KBM-7 (cell line): Measurements from ENCODE around the gene ISX.
"Not testable (repeated sequence)": the region's sequence is repeated elsewhere in the genome, so short reads cannot be mapped to it uniquely, and the experiment has no call there.

Experiments
- DNase-seq: peaks from one replicate; pipeline ENCODE4 v3.0.0-alpha.2; 2015
- in situ Hi-C: fragments of 300-500 bp; cut with MboI; formaldehyde crosslinking; loops from 2 replicates; pipeline ENCODE4 v1.14.3; 2020; ENCODE audit warnings: low sequenced_read_pairs, low pct_unique_long_range_greater_than_20kb, mixed read lengths

The ISX gene

DNA sequence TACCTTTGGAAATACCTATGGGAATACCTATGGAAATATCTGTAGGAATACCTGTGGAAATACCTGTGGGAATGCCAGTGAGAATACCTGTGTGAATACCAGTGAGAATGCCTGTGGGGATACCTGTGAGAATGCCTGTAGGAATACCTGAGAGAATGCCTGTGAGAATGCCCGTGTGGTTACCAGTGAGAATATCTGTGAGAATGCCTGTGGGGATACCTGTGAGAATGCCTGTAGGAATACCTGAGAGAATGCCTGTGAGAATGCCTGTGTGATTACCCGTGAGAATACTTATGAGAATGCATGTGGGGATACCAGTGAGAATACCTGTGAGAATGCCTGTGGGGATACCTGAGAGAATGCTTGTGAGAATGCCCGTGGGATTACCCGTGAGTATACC, 15.9 kb upstream of the ISX start:
- DNase-seq, in situ Hi-C loops: not testable (repeated sequence)

DNA sequence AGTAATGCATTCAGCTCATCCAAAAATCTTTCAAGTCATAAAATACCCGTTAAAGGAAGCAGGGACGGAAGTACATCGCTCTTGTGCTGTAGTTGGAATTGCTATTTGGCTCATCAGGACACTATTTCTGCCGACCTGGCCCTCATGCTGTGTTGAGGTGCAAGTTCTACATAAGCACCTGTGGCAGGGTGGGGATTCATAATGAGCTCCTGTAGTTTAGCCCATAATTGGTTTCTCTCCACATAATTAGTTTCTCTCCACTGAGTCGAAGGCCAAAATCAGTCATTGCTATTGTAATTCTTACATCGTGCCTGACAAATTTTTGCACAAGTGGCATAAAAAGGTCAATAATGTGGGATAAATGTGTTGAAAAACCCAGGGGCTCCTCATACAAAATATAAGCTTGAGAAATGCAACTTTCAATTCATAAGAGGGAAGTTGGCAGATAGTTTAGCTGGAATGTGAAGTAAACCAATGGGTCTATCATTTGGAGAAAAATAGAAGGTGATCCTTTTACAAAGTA, 14.9 kb upstream of the ISX start:
- no peak for DNase-seq
- in situ Hi-C loops: no loop called here

GRCh38 chr22:35051791-35052190, 14.2 kb upstream of the ISX start:
- no peak for DNase-seq
- in situ Hi-C loops: no loop called here

DNA sequence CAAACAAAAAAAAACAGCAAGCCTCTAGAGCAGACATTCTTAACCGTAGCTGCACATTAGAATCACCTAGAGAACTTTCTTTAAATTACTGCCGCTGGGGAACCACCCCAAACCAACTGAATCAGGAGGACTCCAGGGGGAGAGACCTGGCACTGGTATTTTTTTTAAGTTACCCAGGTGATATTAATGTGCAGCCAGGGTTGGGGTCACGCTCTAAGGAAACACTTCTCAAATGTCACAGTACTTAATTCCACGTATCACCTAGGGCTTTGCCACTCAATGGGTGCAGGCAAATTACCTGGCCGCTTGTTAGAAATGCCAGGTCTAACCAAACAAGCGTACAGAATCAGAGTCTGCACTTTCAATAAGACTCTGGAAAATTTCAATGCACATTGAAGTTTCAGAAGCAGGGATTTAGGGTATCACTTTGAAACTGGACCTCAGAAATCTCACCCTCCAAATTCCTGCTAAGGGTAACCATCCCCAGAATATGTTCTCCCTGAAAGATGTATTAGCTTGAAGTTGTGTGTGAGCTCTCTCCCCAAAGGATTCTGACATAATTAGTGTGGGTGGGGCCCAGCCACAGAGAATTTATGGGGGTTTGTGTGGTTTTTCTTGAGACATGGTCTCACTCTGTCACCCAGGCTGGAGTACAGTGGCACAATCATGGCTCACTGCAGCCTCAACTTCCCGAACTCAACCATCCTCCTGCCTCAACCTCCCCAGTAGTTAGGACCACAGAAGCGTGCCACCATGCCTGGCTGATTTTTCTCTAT, 12.7 kb upstream of the ISX start:
- DNase-seq: no peak
- in situ Hi-C loops: no loop called here

DNA sequence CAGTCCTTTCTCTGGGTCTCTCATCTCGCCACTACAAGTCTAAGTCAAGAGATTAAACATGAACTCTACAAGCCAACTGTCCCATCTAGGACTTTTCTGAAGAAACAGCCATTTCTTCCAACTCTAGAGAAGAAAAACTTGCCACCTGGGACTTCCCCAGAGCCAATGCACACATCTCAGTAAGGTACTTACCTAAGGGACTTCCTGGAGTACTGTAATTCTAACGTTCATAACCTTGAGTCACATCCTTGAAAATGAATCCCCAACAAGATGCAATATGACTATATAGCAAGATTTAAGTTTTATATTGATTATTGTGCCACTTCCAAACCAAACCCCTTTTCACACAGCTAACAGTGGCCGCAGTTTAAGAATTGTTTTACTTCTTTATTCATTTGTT, 11.9 kb upstream of the ISX start:
- in situ Hi-C loops: no loop called here
- DNase-seq: no peak

GRCh38 chr22:35056486-35056885, 9.5 kb upstream of the ISX start:
- DNase-seq: no peak
- in situ Hi-C loops: no loop called here

DNA sequence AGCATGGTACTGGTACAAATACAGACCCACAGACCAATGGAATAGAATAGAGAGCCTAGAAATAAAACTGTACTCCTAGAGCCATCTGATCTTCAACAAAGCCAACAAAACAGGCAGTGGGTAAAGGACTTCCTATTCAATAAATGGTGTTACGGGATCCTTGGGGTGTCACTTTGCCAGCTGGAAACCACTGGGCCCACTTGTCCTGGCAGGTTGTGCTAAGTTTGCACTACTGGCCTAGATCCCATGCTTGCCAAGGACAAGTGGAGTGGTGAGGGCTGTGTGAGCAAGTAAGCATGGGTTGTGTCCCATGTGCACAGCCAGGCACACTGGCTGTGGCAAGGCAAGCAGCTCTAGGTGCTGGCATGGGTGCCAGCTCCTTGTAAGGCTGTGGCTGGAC, 8.8 kb upstream of the ISX start:
- in situ Hi-C loops: no loop called here
- DNase-seq: no peak

GRCh38 chr22:35059632-35060031, 6.3 kb upstream of the ISX start:
- in situ Hi-C loops: no loop called here
- no peak for DNase-seq

- in situ Hi-C loops: no loop called here
- peak; percentile 28 for DNase-seq
These were observed 1.3 kb upstream of the ISX start for GRCh38 chr22:35064664-35065063.

DNA sequence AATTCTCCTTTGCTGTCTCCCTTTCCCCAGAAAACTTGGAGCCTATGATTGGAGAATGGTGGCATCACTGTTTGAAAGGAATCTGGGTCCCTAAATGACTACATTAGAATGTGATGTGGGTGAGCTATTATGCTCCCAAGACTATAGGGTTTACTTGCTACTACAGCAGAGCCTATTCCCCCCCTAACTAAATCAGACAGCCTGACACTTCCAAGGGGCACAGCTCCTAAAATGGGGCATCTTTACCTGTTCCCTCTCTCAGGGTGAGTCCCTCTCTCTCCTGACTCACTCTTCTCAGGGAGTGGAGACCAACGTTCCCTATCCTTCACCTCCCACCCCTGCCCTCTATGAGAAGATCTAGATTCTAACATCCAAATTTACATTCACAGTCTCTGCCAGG, 775 bp upstream of the ISX start:
- in situ Hi-C loops: no loop called here

DNA sequence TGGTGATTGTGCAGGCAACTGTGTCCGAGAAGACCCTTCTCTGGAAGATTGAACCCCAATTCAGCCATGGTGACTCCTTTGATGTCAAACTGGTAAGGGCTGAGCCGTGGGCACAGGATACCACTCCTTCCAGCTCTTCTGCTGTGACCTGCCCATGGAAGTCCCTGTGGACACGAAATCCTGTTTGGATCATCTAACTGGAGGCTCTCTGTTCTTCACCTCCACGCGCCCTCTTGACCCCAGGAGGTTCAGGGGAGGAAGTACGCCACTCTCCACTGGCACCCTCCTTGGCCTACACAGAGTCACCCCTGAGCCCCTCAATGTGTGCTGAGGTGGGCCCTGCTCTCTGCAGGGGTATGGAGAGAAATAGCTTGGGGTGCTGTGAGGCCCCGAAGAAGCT, 810 bp downstream of the ISX start:
- no peak for DNase-seq
- in situ Hi-C loops: no loop called here

More for the DNA sequence above, 775 bp upstream of the ISX start:
- DNase-seq: no peak

- peak; percentile 8 for DNase-seq
- in situ Hi-C loops: no loop called here
These were observed 3.6 kb downstream of the ISX start for GRCh38 chr22:35069541-35069940.

DNA sequence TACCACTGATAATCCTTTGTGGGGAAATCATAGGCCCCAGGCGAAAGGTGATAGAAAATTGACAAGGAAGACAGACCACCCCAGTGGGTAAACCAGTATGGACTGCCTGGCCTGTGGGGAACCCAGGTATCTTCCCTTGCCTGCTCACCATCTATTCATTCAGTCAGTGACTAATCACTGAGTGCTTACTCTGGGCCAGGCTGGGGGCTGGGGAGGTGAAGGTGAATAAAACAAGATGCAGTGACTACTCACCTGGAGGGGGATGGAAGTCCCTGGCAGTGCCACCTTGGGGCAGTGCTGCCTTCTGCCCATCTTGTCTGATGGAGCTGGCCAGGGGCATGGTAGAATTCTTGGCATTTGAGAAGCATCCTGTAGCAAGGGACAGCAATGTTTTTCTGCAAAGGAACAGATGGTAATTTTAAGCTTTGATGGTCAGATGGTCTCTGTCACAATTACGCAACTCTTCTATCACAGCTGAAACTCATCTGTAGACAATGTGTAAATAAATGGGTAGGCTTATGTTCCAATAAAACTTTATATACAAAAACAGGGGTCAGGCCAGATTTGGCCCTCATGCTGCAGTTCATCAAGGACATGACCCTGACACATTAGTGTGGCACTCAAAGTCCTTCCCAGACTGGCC, 4.6 kb downstream of the ISX start:
- no peak for DNase-seq
- in situ Hi-C loops: no loop called here

DNA sequence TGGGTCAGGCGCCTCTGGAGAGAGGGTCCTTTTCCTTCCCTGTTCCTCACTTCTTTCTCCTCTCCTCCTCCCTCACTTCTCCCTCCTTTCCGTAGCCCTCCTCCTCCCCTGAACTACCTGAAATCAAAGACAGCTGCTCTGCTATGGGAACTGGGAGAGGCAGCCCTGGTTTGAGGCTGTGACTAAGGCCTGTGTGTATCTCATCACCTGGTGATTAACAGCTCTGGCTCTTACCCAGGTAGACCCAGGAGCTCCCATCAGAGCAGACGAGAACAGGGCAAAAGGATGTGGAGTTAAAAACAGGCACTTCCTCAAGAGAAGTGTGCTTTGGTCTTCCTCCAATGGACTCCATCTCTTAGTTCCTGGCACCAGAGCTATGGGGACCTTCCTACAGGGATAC, 5.8 kb downstream of the ISX start:
- DNase-seq: no peak
- in situ Hi-C loops: no loop called here

GRCh38 chr22:35072925-35073324, 7.0 kb downstream of the ISX start:
- no peak for DNase-seq
- in situ Hi-C loops: no loop called here

DNA sequence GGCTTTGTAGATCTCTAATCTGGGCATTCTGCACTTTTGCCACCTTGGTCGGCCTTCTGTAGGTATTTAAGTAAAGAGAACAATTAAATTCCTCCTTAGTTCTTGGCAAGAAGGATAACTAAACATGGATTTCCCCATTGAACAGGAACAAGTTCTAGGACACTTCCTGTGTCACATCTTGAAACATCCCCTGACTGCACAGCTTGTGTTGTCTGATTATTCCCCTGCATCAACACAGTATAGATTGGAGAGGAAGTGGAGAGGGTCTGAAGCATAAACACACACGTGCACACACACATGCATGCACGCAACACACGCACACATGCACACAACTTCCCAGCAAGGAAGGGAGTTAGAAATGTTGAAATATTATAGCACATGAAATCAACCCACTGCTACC, 8.6 kb downstream of the ISX start:
- DNase-seq: no peak

GRCh38 chr22:35076630-35077029, 10.7 kb downstream of the ISX start:
- in situ Hi-C loops: no loop called here
- no peak for DNase-seq

More for the DNA sequence above, 8.6 kb downstream of the ISX start:
- in situ Hi-C loops: no loop called here

DNA sequence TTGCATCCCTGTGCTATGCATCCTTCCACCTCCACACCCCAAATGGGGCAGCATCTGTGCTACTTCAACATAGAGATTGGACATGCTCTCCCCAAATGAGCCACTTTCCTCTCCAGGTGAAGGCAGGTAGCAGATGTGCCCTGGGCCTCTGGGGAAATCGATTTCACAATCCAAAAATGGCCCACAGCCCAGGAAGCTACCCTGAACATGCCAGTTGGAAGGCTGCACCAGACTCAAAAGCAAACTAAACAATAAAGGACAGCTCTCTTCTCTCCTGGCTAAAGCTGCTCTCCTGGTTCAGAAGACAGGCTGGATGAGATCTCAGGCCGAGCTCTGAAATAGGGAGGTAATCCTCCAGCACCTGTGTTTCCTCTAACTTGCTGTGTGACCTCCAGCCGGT, 19.7 kb downstream of the ISX start:
- in situ Hi-C loops: no loop called here
- no peak for DNase-seq

- in situ Hi-C loops: no loop called here
These were observed 23.2 kb downstream of the ISX start for GRCh38 chr22:35089139-35089538.

GRCh38 chr22:35092406-35092805, 26.4 kb downstream of the ISX start:
- DNase-seq: no peak
- in situ Hi-C loops: no loop called here

More at GRCh38 chr22:35089139-35089538, 23.2 kb downstream of the ISX start:
- DNase-seq: no peak

DNA sequence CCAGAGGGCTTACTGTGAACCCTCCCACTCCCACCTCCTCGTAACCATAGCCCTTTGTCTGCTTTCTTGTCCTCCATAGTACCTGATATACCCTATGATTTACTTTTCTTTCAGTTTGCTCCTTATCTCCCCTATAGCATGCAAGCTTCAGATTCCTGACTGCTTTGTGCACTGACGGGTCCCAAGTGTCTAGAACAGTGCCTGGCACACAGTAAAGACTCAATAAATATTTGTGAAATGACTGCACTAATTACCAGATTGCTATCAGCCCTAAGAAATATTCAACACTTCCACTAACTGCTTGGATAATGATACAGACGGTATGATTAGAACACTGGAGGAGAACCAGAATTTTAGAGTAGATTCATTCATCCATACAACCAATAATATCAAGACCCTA, 33.0 kb downstream of the ISX start:
- in situ Hi-C loops: no loop called here
- DNase-seq: no peak
